K562 (cell line): ENCODE data around the gene HMGA1. TPM values are rescaled to one million over a fixed set of nuclear protein-coding genes. Genes with fewer than 3 reads are reported as not detected.

Experiments used
- CBFA2T3 ChIP-seq: fragments of 450-650 bp; IDR thresholded peaks from 2 replicates; pipeline ENCODE4 v1.6.1; 2017
- GABPA ChIP-seq: fragments of 200-800 bp; sonication (Bioruptor generic); conservative IDR thresholded peaks from 2 replicates; pipeline ENCODE4 v1.6.1; 2016; ENCODE audit warnings: low read depth, missing genetic modification characterization, missing compliant biosample characterization
- POLR2A ChIP-seq: fragments of 450-650 bp; conservative IDR thresholded peaks from 2 replicates; pipeline ENCODE4 v1.6.1; 2016
- SIN3B ChIP-seq: fragments of 450-650 bp; IDR thresholded peaks from 2 replicates; pipeline ENCODE4 v1.6.1; 2017; ENCODE audit warnings: low read depth, mild to moderate bottlenecking, moderate library complexity
- SMARCB1 ChIP-seq: IDR thresholded peaks from 2 replicates; pipeline ENCODE4 v1.6.1; 2011; ENCODE audit warnings: improper control_type of control experiment, low read depth; ENCODE audit not compliant: insufficient read length
- SUPT5H ChIP-seq: fragments of 450-650 bp; IDR thresholded peaks from 2 replicates; pipeline ENCODE4 v1.6.1; 2016
- TCF7L2 ChIP-seq: fragments of 150-350 bp; IDR thresholded peaks from 2 replicates; pipeline ENCODE4 v1.6.1; 2016; ENCODE audit warnings: low read depth, mild to moderate bottlenecking, low read length, moderate library complexity
- polyA plus RNA-seq, 8 experiments: library from polyadenylated mRNA; depleted of rRNA in 4 of 8; stranded (reverse) in 5 of 8; unstranded in 3 of 8; fragments of >200 nt; fragmentation: Nextera tagmentation in 2 of 8; fragmentation: Illumina TruSeq in 1 of 8; extraction: Ambion mirVana in 2 of 8; extraction: Trizol in 1 of 8; gene quantifications; 2 replicates each; pipeline versions ENCODE4 v1.2.1 to v1.2.3, GENCODE V29; 2011 to 2014; ENCODE audit warnings: inconsistent platforms in 1 of 8, missing spikeins in 1 of 8
- total RNA-seq, 7 experiments: library from RNA; depleted of rRNA in 6 of 7; stranded (reverse); fragments of >200 nt in 6 of 7; fragmentation: Illumina TruSeq in 2 of 7; extraction: Trizol in 2 of 7; gene quantifications; 2 replicates each; pipeline versions ENCODE4 v1.2.1 to v1.2.3, GENCODE V29; 2011 to 2021; ENCODE audit warnings: low replicate concordance in 1 of 7
- TF ChIP-seq, protein P1 (sequence below): fragments of 450-650 bp; IDR thresholded peaks from 2 replicates; pipeline ENCODE4 v1.6.1; 2016
- TF ChIP-seq, protein P2 (sequence below): fragments of 150-350 bp; IDR thresholded peaks from 2 replicates; pipeline ENCODE4 v1.6.1; 2014; ENCODE audit warnings: low read depth, mild to moderate bottlenecking, low read length, borderline replicate concordance
- TF ChIP-seq, protein P3 (sequence below), 2 experiments: fragments of 450-650 bp; formaldehyde crosslinking in 1 of 2; IDR thresholded peaks; 2 replicates each; pipeline versions ENCODE4 v1.4.0 to v1.6.1; 2014 to 2020; ENCODE audit warnings: mild to moderate bottlenecking in 2 of 2, borderline replicate concordance in 1 of 2, low read depth in 1 of 2
- TF ChIP-seq, protein P4 (sequence below): fragments of 250-450 bp; sonication (Bioruptor Pico); IDR thresholded peaks from 2 replicates; pipeline ENCODE4 v1.4.0; 2020; ENCODE audit warnings: mild to moderate bottlenecking
- TF ChIP-seq, protein P5 (sequence below): fragments of 450-650 bp; formaldehyde crosslinking; IDR thresholded peaks from 2 replicates; pipeline ENCODE4 v1.4.0; 2020; ENCODE audit warnings: mild to moderate bottlenecking, moderate library complexity

HMGA1 gene
- total and polyA plus RNA-seq, 9 of the 15 experiments (the other 6 are each of a cell fraction or from before 2014, with no cell fraction given): 27.8 to 1,947 (median 594) TPM

DNA sequence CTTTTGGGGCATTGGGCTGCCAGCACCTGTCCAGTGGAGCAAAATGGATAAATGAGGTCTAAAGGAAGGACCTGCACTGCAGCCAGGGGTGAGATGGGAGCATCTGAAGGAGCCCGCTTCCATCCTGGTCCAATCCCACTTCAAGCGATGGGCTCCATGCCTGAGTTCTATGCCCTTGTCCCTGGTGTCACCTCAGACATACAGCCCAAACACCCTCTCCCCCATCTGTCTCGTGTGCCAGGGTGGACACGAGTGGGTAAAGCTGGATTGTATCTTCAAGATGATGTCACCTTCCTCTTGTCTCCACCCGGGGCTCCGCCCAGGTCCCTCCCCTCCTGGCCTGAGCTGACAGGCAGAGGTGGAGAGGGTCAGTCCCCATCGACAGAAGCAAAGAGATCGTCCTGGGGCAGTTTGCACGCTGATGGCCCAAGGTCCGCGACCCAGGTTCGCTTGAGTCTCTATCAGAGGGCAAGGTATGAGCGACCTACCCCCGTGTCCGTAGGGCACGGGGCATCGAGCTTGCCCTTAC is 11.6 kb downstream of the HMGA1 start (continued):
- TF ChIP-seq SMARCB1: no peak
- TF ChIP-seq, protein P1, sequence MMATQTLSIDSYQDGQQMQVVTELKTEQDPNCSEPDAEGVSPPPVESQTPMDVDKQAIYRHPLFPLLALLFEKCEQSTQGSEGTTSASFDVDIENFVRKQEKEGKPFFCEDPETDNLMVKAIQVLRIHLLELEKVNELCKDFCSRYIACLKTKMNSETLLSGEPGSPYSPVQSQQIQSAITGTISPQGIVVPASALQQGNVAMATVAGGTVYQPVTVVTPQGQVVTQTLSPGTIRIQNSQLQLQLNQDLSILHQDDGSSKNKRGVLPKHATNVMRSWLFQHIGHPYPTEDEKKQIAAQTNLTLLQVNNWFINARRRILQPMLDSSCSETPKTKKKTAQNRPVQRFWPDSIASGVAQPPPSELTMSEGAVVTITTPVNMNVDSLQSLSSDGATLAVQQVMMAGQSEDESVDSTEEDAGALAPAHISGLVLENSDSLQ: peak; percentile 77
- TF ChIP-seq, protein P2, sequence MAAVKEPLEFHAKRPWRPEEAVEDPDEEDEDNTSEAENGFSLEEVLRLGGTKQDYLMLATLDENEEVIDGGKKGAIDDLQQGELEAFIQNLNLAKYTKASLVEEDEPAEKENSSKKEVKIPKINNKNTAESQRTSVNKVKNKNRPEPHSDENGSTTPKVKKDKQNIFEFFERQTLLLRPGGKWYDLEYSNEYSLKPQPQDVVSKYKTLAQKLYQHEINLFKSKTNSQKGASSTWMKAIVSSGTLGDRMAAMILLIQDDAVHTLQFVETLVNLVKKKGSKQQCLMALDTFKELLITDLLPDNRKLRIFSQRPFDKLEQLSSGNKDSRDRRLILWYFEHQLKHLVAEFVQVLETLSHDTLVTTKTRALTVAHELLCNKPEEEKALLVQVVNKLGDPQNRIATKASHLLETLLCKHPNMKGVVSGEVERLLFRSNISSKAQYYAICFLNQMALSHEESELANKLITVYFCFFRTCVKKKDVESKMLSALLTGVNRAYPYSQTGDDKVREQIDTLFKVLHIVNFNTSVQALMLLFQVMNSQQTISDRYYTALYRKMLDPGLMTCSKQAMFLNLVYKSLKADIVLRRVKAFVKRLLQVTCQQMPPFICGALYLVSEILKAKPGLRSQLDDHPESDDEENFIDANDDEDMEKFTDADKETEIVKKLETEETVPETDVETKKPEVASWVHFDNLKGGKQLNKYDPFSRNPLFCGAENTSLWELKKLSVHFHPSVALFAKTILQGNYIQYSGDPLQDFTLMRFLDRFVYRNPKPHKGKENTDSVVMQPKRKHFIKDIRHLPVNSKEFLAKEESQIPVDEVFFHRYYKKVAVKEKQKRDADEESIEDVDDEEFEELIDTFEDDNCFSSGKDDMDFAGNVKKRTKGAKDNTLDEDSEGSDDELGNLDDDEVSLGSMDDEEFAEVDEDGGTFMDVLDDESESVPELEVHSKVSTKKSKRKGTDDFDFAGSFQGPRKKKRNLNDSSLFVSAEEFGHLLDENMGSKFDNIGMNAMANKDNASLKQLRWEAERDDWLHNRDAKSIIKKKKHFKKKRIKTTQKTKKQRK: no peak
- peak; percentile 74 for TF ChIP-seq POLR2A
- TF ChIP-seq, protein P3, sequence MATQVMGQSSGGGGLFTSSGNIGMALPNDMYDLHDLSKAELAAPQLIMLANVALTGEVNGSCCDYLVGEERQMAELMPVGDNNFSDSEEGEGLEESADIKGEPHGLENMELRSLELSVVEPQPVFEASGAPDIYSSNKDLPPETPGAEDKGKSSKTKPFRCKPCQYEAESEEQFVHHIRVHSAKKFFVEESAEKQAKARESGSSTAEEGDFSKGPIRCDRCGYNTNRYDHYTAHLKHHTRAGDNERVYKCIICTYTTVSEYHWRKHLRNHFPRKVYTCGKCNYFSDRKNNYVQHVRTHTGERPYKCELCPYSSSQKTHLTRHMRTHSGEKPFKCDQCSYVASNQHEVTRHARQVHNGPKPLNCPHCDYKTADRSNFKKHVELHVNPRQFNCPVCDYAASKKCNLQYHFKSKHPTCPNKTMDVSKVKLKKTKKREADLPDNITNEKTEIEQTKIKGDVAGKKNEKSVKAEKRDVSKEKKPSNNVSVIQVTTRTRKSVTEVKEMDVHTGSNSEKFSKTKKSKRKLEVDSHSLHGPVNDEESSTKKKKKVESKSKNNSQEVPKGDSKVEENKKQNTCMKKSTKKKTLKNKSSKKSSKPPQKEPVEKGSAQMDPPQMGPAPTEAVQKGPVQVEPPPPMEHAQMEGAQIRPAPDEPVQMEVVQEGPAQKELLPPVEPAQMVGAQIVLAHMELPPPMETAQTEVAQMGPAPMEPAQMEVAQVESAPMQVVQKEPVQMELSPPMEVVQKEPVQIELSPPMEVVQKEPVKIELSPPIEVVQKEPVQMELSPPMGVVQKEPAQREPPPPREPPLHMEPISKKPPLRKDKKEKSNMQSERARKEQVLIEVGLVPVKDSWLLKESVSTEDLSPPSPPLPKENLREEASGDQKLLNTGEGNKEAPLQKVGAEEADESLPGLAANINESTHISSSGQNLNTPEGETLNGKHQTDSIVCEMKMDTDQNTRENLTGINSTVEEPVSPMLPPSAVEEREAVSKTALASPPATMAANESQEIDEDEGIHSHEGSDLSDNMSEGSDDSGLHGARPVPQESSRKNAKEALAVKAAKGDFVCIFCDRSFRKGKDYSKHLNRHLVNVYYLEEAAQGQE (IDR thresholded peaks at IDR 0.05; ENCODE audit: borderline replicate concordance): no peak
- TF ChIP-seq, protein P3 (CRISPR knock-in tag; IDR thresholded peaks at IDR 0.05; ENCODE audit: low read depth): no peak
- TF ChIP-seq, protein P4, sequence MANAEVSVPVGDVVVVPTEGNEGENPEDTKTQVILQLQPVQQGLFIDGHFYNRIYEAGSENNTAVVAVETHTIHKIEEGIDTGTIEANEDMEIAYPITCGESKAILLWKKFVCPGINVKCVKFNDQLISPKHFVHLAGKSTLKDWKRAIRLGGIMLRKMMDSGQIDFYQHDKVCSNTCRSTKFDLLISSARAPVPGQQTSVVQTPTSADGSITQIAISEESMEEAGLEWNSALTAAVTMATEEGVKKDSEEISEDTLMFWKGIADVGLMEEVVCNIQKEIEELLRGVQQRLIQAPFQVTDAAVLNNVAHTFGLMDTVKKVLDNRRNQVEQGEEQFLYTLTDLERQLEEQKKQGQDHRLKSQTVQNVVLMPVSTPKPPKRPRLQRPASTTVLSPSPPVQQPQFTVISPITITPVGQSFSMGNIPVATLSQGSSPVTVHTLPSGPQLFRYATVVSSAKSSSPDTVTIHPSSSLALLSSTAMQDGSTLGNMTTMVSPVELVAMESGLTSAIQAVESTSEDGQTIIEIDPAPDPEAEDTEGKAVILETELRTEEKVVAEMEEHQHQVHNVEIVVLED (CRISPR knock-in tag): no peak
- TF ChIP-seq SIN3B: no peak
- no peak for TF ChIP-seq TCF7L2
- TF ChIP-seq CBFA2T3: no peak
- TF ChIP-seq, protein P5, sequence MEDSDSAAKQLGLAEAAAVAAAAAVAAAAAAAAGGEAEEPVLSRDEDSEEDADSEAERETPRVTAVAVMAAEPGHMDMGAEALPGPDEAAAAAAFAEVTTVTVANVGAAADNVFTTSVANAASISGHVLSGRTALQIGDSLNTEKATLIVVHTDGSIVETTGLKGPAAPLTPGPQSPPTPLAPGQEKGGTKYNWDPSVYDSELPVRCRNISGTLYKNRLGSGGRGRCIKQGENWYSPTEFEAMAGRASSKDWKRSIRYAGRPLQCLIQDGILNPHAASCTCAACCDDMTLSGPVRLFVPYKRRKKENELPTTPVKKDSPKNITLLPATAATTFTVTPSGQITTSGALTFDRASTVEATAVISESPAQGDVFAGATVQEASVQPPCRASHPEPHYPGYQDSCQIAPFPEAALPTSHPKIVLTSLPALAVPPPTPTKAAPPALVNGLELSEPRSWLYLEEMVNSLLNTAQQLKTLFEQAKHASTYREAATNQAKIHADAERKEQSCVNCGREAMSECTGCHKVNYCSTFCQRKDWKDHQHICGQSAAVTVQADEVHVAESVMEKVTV (CRISPR knock-in tag): no peak
- TF ChIP-seq SUPT5H: no peak
- no peak for TF ChIP-seq GABPA (tag)
